Endodermal cell (in vitro differentiated cells): Measurements from ENCODE around the gene RNF169. TPM values are rescaled to one million over a fixed set of nuclear protein-coding genes. Genes with fewer than 3 reads are reported as not detected.

Source experiments
- DNase-seq: peaks from one replicate; pipeline ENCODE4 v3.0.0-alpha.2; 2017
- H3K27ac ChIP-seq: 2 replicates; pipeline ENCODE4 v1.5.1; 2013; ENCODE audit warnings: mild to moderate bottlenecking, low read depth, low read length, moderate library complexity
- H3K27me3 ChIP-seq: 2 replicates; pipeline ENCODE4 v1.6.1; 2013; ENCODE audit warnings: mild to moderate bottlenecking, low read length, moderate library complexity; ENCODE audit not compliant: insufficient read depth, control insufficient read depth, poor library complexity, severe bottlenecking
- H3K36me3 ChIP-seq: 2 replicates; pipeline ENCODE4 v1.7.0; 2013; ENCODE audit warnings: mild to moderate bottlenecking, low read length, moderate library complexity; ENCODE audit not compliant: control insufficient read depth, insufficient read depth
- H3K4me1 ChIP-seq: one replicate; pipeline ENCODE4 v1.7.0; 2013; ENCODE audit warnings: low read length; ENCODE audit not compliant: control insufficient read depth, insufficient read depth
- H3K4me3 ChIP-seq: 2 replicates; pipeline ENCODE4 v1.5.1; 2013; ENCODE audit warnings: mild to moderate bottlenecking, low read length, moderate library complexity
- H3K9ac ChIP-seq: 2 replicates; pipeline ENCODE4 v1.6.1; 2013; ENCODE audit warnings: mild to moderate bottlenecking, low read length, moderate library complexity; ENCODE audit not compliant: poor library complexity, severe bottlenecking; ENCODE audit errors: extremely low read depth
- H3K9me3 ChIP-seq: 2 replicates; pipeline ENCODE4 v1.6.1; 2013; ENCODE audit warnings: mild to moderate bottlenecking, low read length, moderate library complexity; ENCODE audit not compliant: control insufficient read depth
- H3K27ac Mint-ChIP-seq: 2 replicates; pipeline ENCODE4 v1.8.0; 2020; ENCODE audit warnings: mixed read lengths
- H3K27me3 Mint-ChIP-seq: 2 replicates; pipeline ENCODE4 v1.8.0; 2021; ENCODE audit warnings: mild to moderate bottlenecking, mixed read lengths; ENCODE audit not compliant: insufficient read depth
- H3K36me3 Mint-ChIP-seq: 2 replicates; pipeline ENCODE4 v1.8.0; 2020; ENCODE audit warnings: low read depth, mixed read lengths
- H3K4me1 Mint-ChIP-seq: 2 replicates; pipeline ENCODE4 v1.8.0; 2020; ENCODE audit warnings: mixed read lengths
- H3K4me3 Mint-ChIP-seq: 2 replicates; pipeline ENCODE4 v1.8.0; 2020; ENCODE audit warnings: mild to moderate bottlenecking, moderate library complexity, mixed read lengths
- H3K9me3 Mint-ChIP-seq: 2 replicates; pipeline ENCODE4 v1.8.0; 2020; ENCODE audit warnings: mild to moderate bottlenecking, mixed read lengths
- CTCF ChIP-seq: fragments of 200-600 bp; sonication (generic); conservative IDR thresholded peaks from 2 replicates; pipeline ENCODE4 v1.5.0; 2021; ENCODE audit warnings: antibody characterized with exemption, mild to moderate bottlenecking
- WGBS, 2 experiments: methylation state at CpG; one replicate each; pipeline versions ENCODE4 v1.1.5 to v1.1.7; 2013; ENCODE audit warnings: missing lambda C conversion rate in 2 of 2, mixed read lengths in 1 of 2; ENCODE audit not compliant: insufficient coverage in 1 of 2, insufficient read length in 1 of 2; 5-methylcytosine and 5-hydroxymethylcytosine counted together
- microRNA-seq: library from miRNA; unstranded; fragments of <30 nt; microRNA quantifications from one replicate; pipeline ENCODE4 v1.2.0, GENCODE V29; 2020; ENCODE audit warnings: borderline microRNAs expressed
- total RNA-seq, 2 donors: library from RNA; stranded (reverse); fragmentation: NEBNext Ultra II Directional in 1 of 2; extraction: Animal tissue kit (Norgen Biotek cat#: 25700) in 1 of 2; gene quantifications; 2 replicates in 1 of 2; 3 replicates in 1 of 2; pipeline ENCODE4 v1.2.1, GENCODE V29; 2021

Gene RNF169
- total RNA-seq, 2 donors from 2014 or later = 18.3 to 23.6 TPM

DNA sequence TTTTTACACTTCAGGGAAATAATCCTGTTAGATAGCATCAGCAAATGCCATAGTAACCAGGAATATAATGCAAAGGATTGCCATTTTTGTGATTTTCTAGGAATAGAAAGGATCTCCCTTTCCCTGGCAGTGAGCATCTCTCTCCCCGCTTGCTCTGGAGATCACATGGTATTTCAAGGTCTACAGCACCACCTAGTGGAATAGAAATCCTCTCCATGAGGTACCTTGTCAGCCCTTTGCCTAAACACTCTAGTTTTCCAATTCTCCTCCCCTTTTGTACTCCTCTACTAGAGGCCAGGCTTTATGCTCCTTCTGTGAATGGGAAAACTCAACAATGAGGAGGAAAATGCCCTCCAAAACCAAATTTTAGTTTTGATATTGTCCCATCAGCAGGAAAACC is 121.8 kb downstream of the RNF169 start:
- H3K36me3 ChIP-seq = peaks cover 91% of the 10 kb centered on the region
- peak overlapping the region; percentile 64 for H3K4me3 ChIP-seq
- peak; percentile 56 for DNase-seq
- H3K4me3 Mint-ChIP-seq = no peak overlapping the region
- H3K27ac ChIP-seq = no peak overlapping the region
- peaks cover 91% of the 10 kb centered on the region for H3K9me3 Mint-ChIP-seq
- H3K4me1 ChIP-seq = no peaks in the 10 kb centered on the region
- H3K27me3 ChIP-seq = no peaks in the 10 kb centered on the region
- H3K9me3 ChIP-seq = peaks cover 90% of the 10 kb centered on the region
- H3K36me3 Mint-ChIP-seq = peaks cover 91% of the 10 kb centered on the region
- no peak overlapping the region for H3K9ac ChIP-seq
- H3K27ac Mint-ChIP-seq = no peak overlapping the region
- WGBS, 2 experiments = 89 to 90% methylated on average over 1 of the region's 1 CpG
- H3K27me3 Mint-ChIP-seq = no peaks in the 10 kb centered on the region
- H3K4me1 Mint-ChIP-seq = no peaks in the 10 kb centered on the region
- TF ChIP-seq CTCF = peak; percentile 73

DNA sequence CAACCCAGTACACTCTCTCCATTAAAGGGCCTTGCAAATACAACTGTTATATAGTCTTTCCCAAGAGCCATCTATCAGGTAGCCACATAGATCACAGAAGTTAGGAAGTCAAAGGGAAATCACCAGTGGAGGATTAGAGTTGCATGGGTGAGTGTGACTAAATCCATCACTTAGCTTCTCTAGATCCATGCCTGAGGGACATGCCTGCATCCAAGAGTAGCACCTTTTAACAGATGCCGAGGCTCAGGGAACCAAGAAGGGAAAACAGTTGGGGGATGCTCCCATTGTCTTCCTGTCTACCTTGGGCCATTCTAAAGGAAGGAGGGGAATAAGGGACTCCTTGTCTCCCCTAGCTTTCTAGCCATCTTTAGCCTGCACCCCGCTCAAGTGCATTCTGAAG is 122.4 kb downstream of the RNF169 start:
- H3K27ac Mint-ChIP-seq = no peak overlapping the region
- no peaks in the 10 kb centered on the region for H3K27me3 Mint-ChIP-seq
- no peak for DNase-seq
- no peaks in the 10 kb centered on the region for H3K27me3 ChIP-seq
- H3K9me3 ChIP-seq = peaks cover 90% of the 10 kb centered on the region
- peaks cover 91% of the 10 kb centered on the region for H3K36me3 Mint-ChIP-seq
- H3K9me3 Mint-ChIP-seq = peaks cover 88% of the 10 kb centered on the region
- H3K4me3 ChIP-seq = peak overlapping the region; percentile 64
- H3K36me3 ChIP-seq = peaks cover 91% of the 10 kb centered on the region
- TF ChIP-seq CTCF = no peak
- no peak overlapping the region for H3K27ac ChIP-seq
- H3K4me1 Mint-ChIP-seq = no peaks in the 10 kb centered on the region
- H3K9ac ChIP-seq = no peak overlapping the region
- H3K4me1 ChIP-seq = no peaks in the 10 kb centered on the region
- H3K4me3 Mint-ChIP-seq = no peak overlapping the region
- WGBS, 2 experiments = 92 to 100% methylated on average over 2 of the region's 2 CpGs

GRCh38 chr11:74877132-74877531 is 128.5 kb downstream of the RNF169 start:
- 73% methylated on average over 1 of the region's 1 CpG; no CpG with 5 or more reads in 1 of the 2 experiments for WGBS, 2 experiments
- Mint-ChIP-seq H3K27me3 (no peaks in the 10 kb centered on the region), H3K27ac (no peak overlapping the region), H3K9me3 (peaks cover 43% of the 10 kb centered on the region), H3K4me3 (no peak overlapping the region), H3K36me3 (peaks cover 53% of the 10 kb centered on the region), H3K4me1 (no peaks in the 10 kb centered on the region)
- Histone ChIP-seq H3K27me3 (no peaks in the 10 kb centered on the region), H3K4me3 (peak overlapping the region; percentile 25), H3K9me3 (peaks cover 42% of the 10 kb centered on the region), H3K36me3 (peaks cover 46% of the 10 kb centered on the region), H3K4me1 (no peaks in the 10 kb centered on the region), H3K9ac (no peak overlapping the region), H3K27ac (no peak overlapping the region)
- DNase-seq = peak; percentile 58
- TF ChIP-seq CTCF = peak; percentile 83

Small RNA genes within 50 kb of the gene (microRNA-seq; reads per million reads assigned to microRNA genes)
- not detected for gene MIR4696

Other genes starting within 250 kb of the RNF169 start
- gene POLD3, start 156.3 kb upstream of the RNF169 start, total RNA-seq = 10 to 100 TPM; 38.5 to 52.2 TPM
- gene CHRDL2, start 17.4 kb upstream of the RNF169 start, total RNA-seq = 1 to 10 TPM in 1 of 2 donors, under 1 TPM in 1; 0.44 to 1.2 TPM
- 1 to 10 TPM; 7.2 to 9.0 TPM for gene XRRA1, start 200.2 kb downstream of the RNF169 start, total RNA-seq
- gene SPCS2, start 200.4 kb downstream of the RNF169 start, total RNA-seq = 100 to 1,000 TPM; 131 to 141 TPM
- gene NEU3, start 240.1 kb downstream of the RNF169 start, total RNA-seq = 10 to 100 TPM in 1 of 2 donors, 1 to 10 TPM in 1; 9.1 to 10.8 TPM